Epidermal melanocyte (primary cell): ENCODE measurements around the gene TTLL4.
"Not testable (repeated sequence)": the region's sequence is repeated elsewhere in the genome, so short reads cannot be mapped to it uniquely, and the experiment has no call there.

Source experiments
- DNase-seq: peaks from one replicate; pipeline ENCODE4 v3.0.0; 2011; ENCODE audit warnings: low spot score; ENCODE audit not compliant: insufficient read length

Gene TTLL4

DNA sequence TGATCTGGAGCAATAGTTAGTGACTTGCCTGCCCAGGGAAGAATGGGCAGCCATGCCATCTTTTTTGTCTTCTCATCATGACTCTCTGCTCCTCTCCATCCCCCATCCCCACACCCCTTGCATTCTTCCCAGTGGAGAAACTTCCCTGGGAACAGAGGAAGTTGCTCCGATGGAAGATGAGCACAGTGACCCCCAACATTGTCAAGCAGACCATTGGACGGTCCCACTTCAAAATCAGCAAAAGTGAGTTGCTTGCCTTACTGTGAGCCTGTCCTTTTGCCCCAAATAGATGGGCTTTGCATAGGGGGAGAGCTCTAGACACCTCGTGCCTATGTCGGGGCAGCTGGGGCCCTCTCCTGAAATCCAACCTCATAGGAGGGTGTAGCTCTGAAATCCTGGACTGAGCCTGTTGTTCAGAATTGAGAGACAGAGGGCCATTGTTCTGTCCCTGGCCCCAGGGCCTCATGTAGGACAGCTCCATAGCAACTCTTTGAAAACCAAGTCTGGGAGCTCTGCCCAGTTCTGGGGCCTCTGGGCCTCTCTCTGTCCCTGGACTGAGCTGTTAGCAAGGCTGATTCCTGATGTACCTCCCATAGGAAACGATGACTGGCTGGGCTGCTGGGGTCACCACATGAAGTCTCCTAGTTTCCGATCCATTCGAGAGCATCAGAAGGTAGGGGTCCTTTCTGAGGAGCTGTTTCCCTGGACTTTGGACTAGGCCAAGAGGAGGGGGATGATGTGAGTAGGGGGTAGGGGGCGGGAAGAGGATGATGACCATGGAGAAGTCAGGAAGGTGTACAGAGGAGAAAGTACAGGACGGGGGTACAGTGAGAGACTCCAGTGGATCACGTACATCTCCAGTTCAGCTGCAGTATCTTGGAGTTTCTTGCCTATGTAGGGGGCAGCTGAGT is 35.2 kb downstream of the TTLL4 start:
- DNase-seq: peak; percentile 95

DNA sequence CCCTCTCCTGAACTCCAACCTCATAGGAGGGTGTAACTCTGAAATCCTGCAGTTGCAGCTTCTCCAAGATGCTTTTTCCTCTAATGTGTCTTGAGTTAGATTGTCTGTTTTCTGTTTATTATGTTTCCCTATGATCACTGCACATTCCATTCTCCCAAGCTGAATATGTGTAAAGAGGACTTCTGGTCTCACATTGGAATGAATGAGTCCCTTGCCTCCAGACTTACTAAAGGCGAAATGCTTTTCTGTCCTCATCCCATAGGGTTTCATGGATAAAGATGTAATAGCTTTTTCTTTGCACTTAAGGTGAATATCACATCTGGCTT is 35.8 kb downstream of the TTLL4 start:
- no peak for DNase-seq

DNA sequence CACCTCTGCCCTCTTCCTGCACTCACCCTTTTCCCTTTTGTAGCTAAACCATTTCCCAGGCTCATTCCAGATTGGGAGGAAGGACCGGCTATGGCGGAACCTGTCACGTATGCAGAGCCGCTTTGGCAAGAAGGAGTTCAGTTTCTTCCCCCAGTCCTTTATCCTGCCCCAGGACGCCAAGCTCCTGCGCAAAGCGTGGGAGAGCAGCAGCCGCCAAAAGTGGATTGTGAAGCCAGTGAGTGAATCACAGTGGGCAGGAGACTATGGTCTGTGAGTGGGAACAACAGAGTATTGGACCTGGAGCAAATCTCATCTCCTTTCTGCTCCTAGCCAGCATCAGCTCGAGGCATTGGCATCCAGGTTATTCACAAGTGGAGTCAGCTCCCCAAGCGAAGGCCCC is 36.3 kb downstream of the TTLL4 start:
- no peak for DNase-seq

DNA sequence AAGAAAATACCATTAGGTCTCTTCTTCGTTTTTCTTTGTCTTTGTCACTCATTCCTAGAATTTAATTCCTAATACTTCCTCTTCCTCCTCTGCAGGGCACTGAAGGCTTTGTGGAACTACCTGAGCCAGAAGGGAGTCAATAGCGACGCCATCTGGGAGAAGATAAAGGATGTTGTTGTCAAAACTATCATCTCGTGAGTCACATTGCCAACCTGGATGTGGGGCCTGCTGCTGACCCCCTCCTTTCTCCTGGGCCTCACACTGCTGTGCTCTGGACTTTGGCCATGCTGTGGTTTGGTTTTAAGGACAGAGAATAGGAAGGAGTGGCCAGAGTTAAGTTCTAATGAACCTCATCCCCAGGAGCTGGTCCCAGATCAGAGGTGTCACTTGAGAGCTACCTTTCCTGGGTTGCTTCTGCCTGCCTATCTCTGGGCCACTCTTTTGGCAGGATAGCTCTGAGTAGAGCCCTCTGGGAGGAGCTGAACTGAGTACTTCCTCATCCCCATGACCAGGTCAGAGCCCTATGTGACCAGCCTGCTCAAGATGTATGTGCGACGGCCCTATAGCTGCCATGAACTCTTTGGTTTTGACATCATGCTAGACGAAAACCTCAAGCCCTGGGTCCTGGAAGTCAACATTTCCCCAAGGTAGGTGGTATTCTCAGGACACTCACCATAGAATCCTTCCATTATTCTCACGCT is 38.3 kb downstream of the TTLL4 start:
- no peak for DNase-seq

DNA sequence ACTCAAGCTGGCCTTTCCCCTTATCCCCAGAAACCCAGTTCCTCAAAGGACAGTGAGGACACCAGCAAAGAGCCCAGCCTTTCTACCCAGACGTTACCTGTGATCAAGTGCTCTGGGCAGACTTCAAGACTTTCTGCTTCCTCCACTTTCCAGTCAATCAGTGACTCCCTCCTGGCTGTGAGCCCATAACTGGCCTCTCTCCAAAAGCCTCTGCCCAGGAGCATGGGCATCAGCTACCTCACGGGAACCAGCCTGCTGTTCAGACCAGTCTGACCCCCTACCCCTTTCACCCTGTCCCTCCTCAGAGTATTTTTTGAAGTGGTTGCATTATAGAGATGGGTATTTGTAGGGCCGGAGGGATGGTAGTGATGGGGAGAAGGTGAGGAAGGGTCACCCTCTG is 43.6 kb downstream of the TTLL4 start:
- DNase-seq: no peak

DNA sequence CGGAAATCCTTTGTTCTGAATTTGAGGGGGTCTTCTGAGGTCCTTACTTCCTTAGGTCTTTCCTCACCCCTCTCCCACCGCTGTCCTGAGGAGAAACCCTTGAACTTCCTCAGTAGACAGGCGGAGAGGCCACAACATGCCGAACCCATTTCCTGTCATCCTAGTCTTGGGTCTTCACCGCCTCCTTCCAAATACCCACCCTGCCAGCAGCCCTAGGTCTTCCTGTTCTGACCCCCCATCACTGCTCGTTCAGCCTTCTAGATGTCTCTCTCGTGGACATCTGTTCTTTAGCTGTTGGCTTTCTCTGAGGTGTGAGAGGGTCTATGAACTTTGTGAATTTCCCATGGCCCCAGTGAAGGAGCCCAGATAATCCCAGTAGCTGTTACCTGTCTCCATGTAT is 44.1 kb downstream of the TTLL4 start:
- DNase-seq: no peak

DNA sequence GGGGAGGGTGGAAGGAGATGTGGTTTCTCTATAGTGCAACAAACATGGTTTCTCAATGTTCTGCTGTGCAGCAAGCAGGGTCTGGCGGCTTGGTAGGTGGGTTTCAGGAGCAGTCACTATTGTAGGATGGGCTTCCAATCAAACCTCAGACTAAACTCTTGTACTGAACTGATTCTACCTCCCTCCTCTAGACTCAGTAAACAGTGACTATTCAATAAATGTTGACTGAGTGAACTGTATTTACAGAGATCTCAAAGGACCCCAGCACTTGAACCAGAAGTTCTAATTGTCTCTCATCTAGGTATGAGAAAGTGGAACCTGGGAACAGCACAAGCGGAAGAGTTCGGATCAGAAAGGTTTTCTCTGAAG is 44.5 kb downstream of the TTLL4 start:
- DNase-seq: no peak

DNA sequence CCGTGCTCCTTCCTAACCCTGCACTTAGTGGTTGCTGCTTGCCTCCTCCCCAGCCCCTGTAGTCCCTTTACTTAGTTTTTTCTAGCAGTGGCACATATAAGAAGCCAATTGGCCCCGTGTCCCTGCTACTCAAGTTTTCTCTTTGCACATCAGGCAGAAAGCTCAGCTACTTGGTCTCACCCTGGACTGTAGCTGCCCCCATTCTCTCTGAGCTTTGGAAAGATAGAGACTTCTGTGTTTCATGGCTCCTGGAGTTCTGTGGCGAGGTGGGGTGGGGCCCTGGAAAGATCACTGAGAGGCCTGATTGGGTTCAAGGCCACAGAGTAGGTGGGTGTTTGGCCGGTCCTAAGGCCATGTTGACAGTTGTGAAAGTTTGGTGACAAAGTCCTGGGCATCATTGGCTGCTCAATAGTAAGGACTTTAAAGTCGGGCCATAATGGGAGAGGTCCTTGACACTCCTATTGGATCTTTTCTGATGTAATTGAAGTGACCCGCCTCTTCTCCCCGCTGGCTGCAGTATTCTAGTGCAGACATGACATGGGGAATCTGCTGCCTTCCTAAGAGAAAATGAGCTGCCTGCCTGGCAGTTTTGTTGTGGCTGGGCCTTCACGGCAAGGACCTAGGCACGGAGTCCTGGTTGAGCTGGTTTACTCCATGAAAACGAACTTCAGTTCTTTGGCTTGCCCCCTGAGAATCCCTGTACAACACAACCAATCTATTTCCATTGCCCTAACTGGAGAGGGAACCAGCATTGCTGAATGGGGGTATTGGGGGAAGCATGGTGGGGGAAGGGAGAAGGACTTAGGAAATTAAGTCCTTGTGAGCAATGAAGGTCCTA is 45.2 kb downstream of the TTLL4 start:
- DNase-seq: no peak

DNA sequence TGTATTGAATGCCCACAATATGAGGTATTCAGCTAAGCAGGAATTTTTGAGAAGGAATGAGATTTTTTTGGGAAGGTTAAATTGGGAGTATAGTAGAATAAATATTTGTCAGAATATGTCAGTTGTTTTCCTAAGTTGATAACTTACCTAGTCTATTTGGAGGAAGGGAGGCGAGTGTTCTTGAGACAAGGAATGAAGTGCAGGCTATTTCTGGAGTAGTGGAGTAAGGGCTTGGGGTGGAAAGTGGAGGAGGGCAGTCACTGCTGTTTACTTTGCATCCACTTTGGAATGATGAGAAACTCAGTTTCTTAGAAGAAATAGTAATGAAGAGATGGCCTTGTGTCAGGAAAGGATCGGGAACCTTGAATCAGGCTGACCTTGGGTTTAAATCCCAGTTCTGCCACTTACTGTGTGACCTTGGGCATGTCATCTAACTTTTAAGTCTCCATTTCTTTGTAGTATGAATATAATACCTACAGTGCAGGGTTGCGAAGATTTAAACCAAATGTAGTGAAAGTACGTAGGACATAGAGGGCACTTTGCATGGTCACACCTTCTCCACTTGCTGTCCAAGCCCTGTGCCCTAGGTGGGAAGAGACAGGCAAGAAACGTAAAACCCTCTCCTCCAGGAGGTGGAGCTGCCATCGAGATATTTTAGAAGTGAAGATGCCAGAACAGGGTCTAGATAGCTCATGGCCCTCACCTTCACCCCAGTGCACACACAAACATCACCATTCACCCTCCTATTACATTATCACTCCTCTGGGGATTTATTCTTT is 46.2 kb downstream of the TTLL4 start:
- DNase-seq: no peak

DNA sequence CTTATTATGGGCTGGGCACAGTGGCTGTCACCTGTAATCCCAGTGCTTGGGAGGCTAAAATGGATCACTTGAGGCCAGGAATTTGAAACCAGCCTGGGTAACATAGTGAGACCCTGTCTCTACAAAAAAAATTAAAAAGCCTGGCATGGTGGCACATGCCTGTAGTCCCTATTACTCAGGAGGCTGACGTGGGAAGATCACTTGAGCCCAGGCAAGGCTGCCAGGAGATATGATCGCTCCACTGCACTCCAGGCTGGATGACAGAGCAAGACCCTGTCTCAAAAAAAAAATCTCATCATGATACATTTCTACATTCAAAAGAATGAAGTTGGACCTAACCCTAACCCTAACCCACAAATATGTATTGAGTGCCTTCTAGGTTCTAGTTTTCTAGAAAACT is 51.2 kb downstream of the TTLL4 start:
- DNase-seq: no peak

DNA sequence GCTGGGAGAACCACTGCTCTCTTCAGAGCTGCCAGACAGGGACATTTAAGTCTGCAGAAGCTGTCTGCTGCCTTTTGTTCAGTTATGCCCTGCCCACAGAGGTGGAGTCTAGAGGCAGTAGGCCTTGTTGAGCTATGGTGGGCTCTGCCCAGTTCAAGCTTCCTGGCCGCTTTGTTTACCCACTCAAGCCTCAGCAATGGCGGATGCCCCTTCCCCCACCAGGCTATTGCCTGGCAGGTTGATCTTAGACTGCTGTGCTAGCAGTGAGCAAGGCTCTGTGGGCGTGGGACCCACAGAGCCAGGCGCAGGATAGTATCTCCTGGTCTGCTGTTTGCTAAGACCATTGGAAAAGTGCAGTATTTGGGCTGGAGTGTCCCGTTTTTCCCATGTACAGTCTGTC is 62.1 kb downstream of the TTLL4 start:
- DNase-seq: not testable (repeated sequence)

DNA sequence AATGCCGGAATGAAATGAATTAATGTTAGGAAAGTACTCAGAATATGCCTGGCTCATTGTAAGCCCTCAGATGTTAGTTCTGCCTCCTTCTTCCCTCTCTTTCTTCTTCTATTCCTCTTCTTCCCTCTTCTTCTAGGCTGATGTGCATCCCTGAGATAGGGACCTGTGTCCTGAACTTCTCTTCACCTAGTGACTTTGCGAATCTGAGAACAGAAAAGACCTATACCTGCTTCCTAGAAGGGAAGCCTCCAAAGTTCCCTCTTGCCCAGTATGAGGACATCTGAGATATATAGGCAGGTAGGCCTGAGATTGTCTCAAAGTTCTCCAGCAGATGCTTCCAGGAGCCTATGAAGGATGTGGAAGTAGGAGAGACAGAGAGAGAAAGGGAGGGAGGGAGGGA is 63.2 kb downstream of the TTLL4 start:
- DNase-seq: no peak

DNA sequence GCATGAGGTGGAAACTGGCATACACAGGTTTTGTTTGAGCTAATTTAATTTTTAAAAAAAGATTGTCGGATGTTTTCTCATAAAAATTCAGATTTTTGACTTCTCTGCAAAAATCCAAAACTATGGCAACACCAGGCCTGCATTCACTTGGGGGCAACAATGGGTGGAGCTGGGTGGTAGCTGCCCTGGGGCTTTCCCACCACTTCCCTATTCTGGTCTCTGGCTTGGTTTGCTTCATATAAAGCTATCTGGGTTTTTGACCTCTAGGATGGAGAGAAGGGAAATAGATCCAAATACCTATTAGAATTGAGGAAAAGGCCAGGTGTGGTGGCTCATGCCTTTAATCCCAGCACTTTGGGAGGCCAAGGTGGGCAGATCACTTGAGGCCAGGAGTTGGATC is 65.9 kb downstream of the TTLL4 start:
- no peak for DNase-seq

DNA sequence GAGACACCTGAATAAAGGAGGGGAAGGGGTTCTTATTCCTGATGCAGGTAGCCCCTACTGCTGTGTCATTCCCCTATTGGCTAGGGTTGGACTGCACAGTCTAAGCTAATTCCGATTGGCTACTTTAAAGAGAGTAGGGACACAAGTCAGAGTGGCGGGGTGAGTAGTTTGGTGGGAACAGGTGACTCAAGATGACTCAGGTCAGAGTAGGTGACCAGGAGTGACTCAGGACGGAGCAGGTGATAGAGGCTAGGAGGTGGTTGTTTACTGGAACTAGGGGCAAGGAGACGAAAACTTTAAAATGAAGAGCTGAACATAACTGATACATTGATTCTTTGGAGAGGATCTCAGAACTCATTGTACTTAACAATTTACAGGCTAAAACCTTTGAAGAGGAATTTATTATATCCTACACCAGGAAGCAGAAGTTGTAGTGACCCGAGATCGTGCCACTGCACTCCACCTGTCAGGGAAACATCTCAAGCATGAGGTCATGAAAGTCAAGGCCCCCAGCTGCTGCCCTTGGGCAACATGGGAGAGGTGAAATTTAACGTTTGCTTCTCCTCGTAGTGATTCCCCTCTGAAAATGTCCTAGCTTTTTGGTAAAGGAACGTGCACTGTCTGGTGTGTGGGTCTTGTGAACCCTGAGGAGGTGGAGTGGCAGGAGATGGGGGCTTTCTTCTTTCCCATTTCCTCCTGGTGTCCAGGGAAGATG is 66.8 kb downstream of the TTLL4 start:
- no peak for DNase-seq

DNA sequence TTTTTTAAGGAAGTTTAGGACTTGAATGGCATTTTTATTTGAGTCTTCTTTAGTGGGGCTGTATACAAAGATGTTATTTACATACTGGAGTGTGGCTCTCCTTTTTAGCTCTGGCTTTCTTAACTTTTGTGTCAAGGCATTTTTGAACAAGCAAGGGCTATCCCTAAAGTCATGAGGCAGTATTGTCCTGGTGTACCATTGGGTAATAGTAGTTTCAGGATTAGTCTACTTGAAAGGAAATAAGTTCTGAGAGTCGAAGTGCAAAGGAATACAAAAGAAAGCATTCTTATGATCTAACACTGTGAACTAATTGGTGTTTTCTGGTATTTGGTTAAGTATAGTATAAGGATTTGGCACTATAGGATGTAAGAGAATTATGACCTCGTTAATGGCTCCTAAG is 69.4 kb downstream of the TTLL4 start:
- no peak for DNase-seq

DNA sequence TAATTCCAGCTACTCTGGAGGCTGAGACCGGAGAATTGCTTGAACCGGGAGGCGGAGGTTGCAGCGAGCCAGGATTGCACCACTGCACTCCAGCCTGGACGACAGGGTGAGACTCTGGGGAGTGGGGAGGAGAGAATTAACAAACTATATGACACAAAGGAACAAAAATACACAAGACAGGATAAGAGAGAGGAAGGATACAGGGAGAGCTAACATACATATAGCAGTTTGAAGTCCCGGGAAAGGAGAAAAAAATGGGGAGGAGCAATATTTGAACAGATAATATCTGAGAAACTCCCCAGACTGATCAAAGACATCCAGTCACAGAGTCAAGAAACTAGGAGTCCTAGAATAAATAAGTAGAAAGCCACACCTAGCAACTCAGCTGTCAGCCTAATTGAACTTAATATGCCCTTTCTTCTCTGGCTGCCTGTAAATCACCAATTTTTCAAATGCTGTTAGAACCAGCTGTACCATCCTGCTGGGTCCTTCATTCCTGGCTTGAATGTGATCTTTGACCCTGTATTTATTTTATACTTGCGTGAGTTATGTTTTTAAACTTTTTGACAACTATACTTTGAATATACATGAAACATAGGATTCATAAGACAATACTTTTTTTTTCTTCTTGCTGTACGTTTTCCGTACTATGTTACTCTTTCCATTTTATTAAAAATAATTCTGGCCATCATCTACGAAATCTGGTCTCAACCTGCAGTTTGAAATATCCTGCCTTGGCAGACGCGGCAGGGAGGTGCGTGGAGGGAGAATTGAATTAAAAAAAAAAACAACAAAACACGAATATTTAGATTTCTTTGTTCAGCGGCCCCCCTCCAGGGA is 70.4 kb downstream of the TTLL4 start:
- peak; percentile 25 for DNase-seq

DNA sequence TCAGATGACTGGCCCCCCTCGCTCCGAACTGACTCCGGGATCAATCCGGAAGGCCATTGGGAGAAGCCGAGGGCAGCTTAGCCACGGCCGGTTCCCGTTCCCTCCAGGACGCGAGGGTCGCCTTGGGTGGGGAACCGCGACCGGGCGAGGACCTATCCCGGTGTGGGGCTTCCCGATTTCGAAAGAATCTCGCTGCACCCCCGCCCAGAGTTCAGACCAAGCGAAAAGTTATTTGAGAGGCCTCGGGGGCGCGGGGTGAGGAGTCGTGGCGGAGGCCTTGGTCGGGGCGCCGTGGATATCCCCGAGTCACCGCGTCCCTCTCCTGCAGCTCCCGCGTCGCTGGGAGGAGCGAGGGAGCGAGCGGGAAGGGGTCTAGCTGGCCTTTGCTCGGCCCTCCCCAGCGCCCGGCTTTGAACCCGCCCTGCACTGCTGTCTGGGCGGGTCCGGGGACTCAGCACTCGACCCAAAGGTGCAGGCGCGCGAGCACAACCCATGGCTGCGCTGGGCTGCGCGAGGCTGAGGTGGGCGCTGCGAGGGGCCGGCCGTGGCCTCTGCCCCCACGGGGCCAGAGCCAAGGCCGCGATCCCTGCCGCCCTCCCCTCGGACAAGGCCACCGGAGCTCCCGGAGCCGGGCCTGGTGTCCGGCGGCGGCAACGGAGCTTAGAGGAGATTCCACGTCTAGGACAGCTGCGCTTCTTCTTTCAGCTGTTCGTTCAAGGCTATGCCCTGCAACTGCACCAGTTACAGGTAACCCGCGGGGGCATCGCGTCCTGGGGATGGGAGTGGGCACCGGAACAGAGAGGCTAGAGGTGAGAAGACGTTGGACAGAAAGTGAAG is 71.3 kb downstream of the TTLL4 start, which contains the start of gene CYP27A1:
TSS of gene CYP27A1 (plus strand) at position 457 of the 837 bp plus-strand sequence. CDS start at position 493, 36 bp downstream.
- peak; percentile 82 for DNase-seq

DNA sequence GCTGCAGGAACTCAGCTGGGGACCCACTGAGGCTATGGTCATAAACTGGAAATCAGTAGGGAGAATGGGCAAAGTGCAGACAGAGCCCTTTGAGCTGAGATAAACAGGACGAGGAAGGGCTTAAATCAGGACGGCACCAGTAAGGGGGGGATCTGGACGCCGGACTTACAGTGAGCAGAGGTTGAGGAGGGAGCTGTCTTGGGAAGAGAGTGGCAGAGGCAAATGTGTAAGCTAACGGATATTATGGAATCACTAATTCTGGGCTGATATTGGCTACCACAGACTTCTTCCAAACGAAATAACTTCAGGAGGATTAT is 71.9 kb downstream of the TTLL4 start:
- DNase-seq: peak; percentile 29

DNA sequence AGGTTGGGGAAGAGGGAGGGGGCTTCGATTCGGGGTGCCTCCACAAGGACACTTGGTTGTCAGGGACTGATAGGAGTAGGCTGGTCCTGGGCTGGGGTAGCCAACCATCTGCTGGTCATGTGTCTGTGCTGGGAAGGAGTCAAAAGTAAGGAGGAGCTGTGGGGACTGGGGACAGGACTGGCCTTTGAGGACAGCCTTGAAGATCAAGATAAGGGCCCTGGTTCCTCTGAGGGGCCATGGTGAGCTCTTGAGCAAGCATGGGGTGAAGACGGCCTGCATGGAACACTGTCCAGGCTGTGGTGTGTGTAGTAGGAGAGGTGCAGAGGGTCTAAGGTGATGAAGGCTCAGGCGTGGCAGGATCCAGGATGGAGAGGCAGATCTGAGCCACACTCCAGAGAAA is 73.1 kb downstream of the TTLL4 start:
- no peak for DNase-seq
